Bladder microvascular endothelial cell (primary cell): ENCODE measurements around the gene PRR23E. TPM values are rescaled to one million over a fixed set of nuclear protein-coding genes. Genes with fewer than 3 reads are reported as not detected.

ENCODE experiments used
- total RNA-seq: library from RNA; depleted of rRNA; stranded (reverse); fragments of >200 nt; gene quantifications from 2 replicates; pipeline ENCODE4 v1.2.3, GENCODE V29; 2014

PRR23E gene
- not detected in 2 replicates for total RNA-seq

GRCh38 chr3:127192576-127193232 is at the start of gene PRR23E:
PRR23E (plus strand) TSS chr3:127193131; CDS start chr3:127196686, 3,555 bp downstream.

Other genes with a start within 250 kb of the PRR23E start
- 7.8 and 39.3 TPM in 2 replicates for gene PLXNA1, start 210.0 kb upstream of the PRR23E start, total RNA-seq
- not detected in 2 replicates for gene PRR20G, start 94.9 kb downstream of the PRR23E start, total RNA-seq